ENCODE results near the gene SMG9.
"Not testable (repeated sequence)": the region's sequence is repeated elsewhere in the genome, so short reads cannot be mapped to it uniquely, and the experiment has no call there.

The SMG9 gene

DNA sequence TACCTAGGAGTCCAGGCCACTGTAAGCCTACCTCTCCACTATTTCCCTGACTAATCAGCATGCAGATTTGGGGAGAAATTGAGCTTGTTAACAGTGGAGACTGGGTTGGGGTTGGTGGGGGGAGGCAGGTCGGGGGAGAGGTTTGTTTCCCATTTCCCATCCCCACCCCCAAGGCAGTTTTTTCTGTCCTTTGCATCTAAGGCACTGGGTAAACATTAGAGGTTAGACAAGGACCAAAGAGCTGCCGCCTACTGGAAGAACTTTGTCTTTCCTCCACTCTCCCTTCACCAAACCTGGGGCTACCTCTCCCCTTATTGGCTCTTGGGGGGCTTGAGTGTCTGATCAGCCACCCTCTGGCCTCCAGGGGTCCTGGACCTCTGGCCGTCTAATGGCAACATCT lies 25.1 kb upstream of the SMG9 start:
- DNase-seq (ENCODE audit: low read depth): no peak

DNA sequence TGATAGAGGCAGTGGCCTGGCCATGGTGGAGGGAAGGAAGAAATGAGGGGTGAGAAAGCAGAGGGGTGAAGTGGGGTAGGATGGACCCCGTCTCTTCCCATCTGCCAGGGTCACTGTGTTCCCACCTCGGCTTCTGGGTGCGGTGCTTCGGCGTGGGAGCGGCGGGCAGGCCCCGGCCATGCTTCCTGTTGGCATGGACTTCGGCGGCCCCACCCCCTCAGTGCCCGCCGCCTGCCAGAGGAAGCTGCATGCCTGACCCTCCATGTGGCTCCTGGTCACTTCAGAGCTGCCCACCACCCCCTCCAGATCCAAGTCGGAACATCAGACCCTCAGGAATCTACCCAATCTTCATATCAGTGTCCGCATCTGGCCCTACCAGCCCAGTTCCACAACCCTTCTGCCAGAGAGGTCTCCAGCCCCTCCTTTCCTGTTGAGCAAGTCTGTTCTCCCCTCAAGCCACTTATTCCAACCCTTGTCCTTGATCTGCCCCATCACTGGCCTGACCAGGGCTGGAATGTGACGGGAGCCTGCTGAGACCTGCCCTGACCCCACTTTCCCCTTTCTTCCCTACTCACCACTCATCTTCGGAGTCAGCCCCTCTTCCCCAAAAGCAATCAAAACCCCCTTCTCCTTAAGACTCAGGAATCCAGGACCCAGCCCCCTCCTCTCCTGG lies 24.5 kb upstream of the SMG9 start:
- DNase-seq (ENCODE audit: low read depth): no peak

DNA sequence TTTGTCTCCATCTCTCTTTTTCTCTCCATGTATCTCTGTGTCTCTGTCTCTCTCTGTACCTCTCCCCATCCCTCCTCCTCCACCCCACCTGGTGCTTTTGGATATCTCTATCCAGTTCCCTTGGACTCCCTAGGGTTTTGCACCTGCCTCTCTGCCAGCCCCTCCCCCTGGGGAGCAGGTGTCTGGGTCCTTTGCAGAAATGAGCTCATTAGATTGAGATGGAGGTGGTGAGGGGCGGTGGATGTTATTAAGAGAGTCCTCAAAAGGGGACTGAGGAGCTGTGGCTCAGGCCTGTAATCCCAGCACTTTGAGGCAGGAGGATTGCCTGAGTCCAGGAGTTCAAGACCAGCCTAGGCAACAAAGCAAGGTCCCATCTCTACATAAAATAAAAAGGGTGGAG lies 23.9 kb upstream of the SMG9 start:
- DNase-seq (ENCODE audit: low read depth): no peak

DNA sequence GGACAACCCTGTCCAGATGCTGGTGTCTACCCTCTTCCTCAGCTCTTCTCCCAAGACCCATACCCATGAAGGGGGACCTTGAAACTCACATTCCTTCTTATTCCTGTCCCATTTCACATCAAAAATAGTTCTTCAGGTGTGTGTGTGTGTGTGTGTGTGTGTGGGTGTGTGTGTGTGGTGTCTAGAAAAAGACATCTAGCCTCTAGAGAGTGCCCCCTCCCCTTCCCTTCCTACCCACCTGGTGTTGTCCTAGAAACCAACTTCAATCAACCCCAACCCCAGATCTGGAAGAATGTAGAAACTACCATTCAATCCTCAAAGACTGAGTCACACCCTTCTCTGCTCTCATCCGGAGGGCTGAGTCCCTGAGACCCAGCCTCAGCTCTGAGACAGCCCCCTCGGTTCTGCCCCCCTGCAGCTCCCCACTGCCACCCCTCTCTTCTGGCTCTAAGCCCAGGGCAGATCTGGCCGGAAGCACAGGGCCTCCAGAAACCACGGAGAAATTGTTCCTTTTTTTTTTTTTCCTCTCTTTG lies 22.5 kb upstream of the SMG9 start:
- DNase-seq (ENCODE audit: low read depth): peak; percentile 62

DNA sequence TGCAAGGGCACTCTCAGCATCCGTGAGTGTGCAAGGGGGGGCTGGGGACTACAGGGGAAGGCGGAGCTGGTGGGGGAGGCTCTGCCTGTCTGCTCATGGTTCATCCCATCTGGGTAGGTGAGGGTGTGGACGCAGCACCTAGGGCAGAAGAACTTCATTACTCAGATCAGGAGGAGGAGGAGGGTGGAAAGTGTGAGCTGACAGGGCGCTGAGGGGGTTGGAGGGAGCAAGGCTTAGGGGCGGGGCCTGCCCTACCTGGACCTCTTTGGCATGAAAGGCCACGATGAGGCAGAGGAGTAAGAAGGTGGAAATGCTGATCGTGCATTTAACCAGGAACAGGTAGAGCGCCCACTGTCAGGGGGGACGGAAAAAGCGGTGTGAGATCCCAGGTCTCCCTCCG lies 21.5 kb upstream of the SMG9 start:
- no peak for DNase-seq (ENCODE audit: low read depth)

DNA sequence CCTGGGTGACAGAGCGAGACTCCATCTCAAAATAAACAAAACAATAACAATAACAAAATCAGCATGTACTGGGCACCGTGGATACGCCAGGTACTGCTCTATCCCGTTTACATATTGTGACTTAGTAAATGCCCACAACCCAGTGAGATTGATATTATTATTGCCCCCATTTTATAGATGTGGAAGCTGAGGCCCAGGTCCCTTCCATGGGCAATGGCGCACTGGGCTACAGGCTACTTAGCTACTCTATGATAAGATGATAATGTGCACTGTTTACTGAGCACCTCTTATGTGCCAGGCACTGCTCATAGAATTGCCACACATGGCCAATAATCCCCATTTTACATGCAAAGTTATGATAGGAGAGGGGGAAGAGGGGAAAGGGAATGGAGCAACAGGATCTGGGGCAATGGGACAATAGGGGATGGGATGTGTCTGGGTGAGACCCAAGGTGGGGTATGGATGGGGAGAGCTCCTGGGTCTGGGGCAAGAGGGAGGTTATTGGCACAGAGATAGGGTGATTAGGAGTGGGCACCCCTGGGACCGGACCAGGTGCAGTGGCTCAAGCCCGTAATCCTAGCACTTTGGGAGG lies 20.6 kb upstream of the SMG9 start:
- DNase-seq (ENCODE audit: low read depth): no peak

DNA sequence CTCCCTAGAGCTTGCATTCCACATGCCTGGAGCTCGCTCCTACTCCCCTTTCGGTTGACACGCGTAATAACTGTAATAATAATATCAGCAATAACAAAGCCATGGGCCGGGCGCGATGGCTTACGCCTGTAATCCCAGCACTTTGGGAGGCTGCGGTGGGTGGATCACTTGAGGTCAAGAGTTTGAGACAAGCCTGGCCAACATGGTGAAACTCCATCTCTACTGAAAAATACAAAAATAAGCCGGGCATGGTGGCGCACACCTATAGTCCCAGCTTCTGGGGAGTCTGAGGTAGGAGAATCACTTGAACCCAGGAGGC lies 20.1 kb upstream of the SMG9 start:
- not testable (repeated sequence) for DNase-seq (ENCODE audit: low read depth)

DNA sequence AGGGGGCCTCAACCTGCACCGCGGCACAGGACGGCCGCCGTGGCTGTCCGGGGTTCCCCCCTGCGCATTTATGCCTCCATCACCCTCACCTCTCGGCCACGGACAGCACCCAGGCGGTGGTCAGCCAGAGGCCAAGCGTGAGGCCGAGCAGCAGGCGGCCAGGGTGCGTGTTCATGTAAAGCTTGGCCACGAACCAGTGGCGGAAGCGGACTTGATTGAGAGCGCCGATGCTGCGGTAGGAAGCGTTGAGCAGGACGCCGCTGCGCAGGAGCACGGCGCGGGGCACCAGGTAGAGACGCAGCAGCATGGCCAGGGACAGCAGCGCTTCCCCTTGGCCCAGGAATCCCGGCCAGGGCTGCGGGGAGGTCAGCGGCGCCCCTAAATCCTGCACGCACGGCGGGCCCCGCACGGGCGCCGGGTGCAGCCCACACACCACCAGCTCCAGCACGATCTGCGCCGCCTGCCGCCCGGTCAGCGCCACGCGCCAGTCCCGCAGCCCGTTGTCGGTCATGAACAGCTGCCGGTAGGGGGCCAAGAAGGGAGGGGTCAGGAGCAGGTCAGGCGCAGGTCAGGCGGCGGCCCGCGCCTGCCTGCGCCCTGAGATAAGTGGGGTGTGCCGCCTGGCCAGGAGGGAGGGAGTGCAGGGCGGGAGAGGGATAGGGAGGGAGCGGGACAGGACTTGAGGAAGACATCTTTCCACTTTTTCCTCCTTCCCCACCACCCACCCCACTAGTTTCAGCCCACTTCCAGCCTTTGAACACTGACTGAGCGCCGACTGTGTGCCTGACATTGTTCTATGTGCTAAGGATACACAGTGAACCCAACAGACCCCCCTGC lies 19.6 kb upstream of the SMG9 start:
- peak; percentile 69 for DNase-seq (ENCODE audit: low read depth)

DNA sequence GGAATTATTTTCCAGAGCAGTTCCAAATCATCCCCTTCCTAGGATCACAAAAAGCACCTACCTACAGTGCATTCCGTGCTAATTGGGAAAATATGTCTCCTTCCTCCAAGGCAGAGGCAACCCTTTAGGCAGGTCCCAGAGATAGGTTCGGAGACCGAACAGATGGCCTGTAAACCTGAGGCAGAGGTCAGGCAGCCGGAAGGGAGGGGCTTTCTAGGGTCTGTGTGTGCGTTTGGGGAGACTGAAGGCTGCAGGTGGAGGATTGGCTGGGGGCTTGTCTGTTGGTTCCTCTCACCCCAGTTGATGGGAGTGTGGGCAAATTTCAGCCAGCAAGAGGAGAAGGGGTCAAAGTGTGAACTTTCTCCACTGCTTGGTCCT lies 19.0 kb upstream of the SMG9 start:
- no peak for DNase-seq (ENCODE audit: low read depth)

DNA sequence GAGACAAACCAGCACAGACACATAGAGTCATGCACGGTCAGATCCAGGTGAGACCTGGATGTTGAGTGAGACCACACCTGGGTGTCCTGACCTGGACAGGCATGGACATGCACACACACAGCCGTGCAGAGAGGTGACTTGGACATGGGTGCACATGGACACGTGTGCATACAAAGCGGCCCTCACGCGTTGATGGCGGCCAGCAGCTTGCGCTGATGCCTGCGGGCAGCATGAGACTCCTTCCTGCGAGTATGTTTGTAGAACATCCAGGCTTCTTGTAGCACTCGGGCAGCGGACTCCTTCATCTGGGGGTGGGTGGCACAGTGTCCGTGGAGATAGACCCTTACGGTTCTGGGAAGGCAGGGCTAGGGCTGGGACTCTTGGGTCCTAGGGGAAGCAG lies 14.5 kb upstream of the SMG9 start:
- no peak for DNase-seq (ENCODE audit: low read depth)

DNA sequence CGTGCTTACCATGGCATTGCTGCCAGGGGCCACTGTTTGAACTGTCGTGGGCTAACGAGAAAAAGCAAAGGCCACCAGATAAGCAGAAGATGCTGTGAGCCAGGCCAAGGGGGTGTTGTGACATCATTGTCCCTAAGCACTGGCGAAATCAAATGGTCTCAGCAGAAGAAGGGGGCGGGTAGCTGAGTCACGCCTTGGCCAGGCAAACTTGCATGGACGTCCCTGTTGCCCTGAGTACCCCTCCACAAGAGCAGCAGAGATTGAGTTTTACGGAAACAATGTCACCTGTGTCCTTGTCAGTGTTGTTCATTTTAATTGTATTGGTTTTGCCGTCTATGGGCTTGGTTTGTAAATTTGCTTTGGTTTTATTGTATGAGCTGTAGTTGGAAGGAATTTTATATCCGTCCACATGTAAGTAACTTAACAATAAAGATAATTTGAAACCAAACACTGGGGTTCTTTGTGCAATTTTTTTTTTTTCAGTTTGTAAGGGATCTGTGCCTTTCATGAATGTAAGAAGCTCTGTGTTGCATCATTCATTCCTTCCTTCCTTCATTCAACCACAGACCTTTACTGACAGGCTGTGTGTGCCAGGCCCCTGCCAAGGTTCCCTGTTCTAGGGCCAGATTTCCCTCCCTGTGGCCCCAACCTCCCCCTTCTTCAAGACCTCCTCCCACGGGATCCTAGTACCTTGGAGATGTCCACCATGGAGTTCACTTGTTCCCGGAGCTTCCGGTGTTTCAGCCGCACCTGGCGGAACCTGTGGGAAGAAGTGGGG lies 13.7 kb upstream of the SMG9 start:
- DNase-seq (ENCODE audit: low read depth): no peak

DNA sequence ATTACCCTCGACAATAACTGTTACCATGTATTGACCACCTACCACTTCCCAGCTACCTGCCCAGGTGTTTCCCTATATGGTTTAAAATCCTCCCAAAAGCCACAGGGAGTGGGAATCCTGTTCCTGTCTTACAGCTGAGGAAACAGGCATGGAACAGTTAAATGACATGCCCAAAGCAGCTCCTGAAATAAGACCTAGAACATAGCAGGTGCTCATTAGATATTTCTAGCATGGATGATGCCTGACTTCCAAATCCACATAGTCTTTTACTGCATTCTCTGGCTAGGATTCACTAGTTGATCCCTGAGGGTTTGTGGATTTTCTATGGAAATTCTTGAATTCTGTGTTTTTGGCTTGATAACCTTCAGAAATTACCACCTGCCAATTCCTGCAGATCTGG lies 13.1 kb upstream of the SMG9 start:
- no peak for DNase-seq (ENCODE audit: low read depth)

DNA sequence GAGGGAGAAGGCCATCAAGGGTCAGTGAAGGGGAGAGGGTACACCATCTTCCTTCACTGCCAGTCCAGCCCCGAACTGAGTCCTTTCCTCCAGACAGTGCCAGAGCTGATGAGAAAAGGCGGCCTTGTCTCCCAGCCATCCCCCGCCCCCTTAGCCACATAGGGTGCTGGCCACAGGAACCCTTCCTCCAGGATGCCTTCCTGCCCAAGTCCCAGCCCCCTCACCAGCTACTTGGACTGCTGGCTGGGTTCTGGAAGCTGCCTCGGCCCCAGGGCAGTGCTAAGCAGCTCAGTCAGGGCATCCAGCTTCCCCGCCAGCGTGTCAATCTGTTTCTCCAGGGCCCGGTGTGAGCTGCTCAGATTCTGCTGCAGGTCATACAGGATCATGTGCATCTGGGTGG lies 12.6 kb upstream of the SMG9 start:
- peak; percentile 34 for DNase-seq (ENCODE audit: low read depth)

DNA sequence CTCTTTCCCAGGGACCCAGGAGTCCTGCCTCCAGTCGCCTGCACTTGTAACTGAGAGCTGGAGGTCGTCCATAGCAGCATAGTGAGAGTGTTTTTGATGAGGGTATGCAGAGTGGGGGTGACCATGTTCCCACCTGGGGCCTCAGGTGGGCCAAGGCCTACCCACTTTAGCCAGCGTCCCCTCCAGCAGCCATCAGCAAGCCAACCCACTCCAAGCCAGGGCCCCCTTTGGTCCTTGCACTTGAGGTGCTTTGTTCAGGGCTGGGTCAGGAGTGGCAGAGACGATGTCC lies 11.9 kb upstream of the SMG9 start:
- no peak for DNase-seq (ENCODE audit: low read depth)

DNA sequence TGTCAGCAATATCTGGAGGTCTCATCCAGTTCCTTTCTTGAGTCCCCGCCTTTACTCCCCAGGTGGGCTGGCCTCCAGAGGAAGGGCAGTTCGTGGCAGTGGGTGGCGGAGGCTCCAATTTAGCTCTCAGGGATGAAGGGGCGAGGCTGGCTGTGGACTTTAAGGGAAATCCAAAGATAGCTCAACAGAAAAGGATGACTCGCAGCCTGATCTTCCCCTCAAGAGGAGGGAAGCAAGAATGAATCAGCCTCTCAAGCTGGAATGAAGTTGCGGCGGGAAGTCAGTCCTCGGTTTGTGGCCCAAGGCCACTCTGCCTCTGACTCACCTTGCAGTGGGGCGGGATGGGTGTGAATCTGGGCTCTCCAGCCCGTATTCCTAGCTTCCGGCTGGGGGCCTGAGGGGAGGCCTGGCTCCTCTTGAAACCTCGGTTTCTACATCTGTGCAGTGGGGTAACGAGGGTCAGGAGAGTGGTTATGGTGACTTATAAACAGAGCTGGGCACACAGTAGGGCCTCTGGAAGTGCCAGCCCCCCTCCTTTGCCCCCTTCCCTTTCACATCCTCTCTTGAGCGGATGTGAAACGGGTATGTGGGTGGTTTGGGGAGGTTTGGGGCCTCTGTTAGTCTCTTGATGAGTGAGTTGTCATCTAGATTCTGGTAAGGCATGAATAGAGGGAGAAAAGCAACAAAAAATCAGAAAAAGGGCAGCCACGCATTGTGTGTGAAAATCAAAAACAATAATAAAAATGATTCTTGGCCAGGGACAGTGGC lies 10.5 kb upstream of the SMG9 start:
- peak; percentile 99 for DNase-seq (ENCODE audit: low read depth)

DNA sequence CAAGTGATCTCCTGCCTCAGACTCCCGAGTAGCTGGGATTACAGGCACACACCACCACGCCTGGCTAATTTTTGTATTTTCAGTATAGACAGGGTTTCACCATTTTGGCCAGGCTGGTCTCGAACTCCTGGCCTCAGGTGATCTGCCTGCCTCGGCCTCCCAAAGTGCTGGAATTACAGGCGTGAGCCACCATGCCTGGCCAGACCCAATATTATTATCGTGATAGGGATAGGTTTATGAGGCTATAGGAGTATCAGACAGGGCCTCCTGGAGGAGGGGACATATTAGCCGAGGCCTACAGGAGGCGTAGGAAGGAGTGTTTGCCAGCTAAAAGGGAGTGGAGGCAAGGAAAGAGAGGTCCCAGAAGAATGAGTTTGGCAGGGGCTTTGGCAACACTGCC lies 9.9 kb upstream of the SMG9 start:
- DNase-seq (ENCODE audit: low read depth): not testable (repeated sequence)

DNA sequence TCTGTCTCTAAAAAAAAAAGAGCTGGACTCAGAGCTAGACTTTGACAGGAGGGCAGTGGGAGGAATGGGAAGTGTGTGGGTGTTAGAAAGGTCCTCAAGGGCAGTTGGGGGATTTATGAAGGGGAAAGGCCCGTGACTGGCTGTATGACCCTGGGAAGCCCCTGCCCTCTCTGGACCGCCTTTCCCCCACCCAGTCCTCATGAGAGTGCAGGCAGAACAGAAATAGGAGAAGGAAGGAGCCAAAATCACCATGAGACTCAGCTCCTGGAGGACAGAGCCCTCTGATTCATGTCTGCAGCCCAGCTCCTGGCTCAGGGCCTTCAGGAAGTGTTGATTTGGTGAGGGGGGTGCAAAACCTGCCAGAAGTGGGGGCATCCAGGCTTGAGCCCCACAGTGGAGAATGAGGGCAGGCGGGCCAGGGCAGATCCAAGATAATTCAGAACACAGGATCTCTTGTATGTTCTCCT lies 8.7 kb upstream of the SMG9 start:
- peak; percentile 59 for DNase-seq (ENCODE audit: low read depth)

DNA sequence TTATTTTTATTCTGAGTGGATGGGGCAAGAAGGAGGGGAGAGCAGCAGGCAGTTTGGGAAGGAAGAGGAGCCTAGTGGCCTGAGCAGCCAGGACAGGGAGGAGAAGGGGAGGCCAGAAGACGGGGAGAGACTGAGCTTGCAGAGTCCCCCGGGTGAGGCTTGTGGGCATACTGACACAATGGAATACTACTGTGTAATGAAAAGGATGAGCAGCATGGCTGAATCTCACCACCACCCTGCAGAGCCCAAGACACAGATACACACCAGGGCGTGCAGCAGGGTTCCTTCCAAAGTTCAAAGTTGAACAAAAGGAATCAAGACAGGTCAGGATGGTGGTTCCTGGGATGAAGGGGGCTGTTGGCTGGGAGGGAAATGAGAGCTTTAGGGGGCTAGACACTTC lies 8.1 kb upstream of the SMG9 start:
- DNase-seq (ENCODE audit: low read depth): no peak

DNA sequence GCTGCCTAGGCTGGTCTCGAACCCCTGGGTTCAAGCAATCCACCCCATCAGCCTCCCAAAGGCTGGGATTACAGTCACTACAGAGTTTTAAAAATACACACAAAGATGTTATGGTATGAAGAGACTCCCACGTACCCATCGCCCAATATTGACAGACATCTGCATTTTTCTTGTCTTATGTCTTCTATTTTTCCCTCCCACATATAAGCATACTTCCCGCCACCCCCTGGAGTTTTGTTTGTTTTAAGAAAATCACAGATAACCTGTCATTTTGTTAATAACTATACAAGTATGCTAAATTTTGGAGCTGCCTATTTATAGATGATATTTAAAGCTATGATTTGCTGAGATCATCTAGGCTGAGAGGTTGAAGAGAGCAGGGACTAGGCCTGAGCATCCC lies 6.2 kb upstream of the SMG9 start:
- DNase-seq (ENCODE audit: low read depth): peak; percentile 37

DNA sequence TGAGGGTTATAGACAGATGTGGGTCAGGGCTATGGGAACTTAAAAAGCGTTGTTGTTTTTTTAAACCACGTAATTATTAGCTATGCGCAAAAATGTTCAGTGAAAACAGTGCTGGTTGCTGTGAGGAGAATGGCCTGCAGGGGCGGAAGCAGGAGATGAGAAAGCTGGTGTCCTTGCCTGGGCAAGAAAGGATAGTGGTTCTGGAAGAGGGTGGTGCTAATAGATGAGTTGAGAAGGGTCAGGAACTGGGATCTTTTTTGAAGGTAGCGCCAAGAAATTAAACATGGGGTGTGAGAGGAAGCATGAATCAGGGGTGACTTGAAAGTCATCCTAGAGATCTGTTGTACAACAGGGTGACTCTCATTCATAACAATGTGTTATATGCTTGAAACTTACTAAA lies 4.8 kb upstream of the SMG9 start:
- peak; percentile 85 for DNase-seq (ENCODE audit: low read depth)

DNA sequence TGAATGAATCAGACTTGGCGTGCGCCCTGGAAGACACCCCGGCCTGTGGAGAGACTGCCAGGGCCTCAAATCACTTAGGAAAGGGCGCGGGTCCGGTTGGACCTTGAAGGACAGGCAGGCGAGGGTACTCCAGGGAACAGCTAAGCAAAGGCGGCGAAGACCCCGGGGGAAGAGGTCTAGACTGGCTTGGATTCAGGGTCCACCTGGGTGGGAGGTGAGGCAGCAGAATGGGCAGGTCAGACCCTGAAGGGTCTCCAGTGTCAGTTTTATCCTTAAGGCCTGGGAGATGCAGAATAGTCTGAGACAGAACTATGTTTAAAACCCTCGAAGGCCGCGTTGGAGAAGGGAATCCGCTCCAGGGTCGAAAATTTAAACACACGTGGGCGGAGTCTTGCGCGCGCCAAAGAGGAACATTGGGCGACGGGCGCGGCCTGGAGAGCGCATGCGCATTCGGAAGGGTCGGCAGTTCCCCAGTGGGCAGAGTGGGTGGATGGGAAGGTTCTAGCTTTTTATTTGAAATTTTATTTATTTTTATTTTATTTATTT lies 567 bp upstream of the SMG9 start:
- DNase-seq (ENCODE audit: low read depth): peak; percentile 72

DNA sequence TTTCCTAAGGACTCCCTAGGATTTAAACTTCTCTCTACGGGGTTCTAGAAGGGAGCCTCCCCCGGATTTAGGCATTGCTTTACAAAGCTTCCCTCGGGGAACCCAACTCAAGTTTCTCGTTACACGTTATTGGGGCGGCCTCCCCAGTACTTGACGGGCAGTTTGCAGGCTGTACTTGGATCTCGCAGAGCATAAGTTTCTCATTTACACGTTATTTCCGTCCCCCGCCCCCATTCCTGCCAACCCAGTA lies 584 bp downstream of the SMG9 start:
- no peak for DNase-seq (ENCODE audit: low read depth)
